Small intestine (tissue), 7 donors: ENCODE data around the gene CERK. TPM values are rescaled to one million over a fixed set of nuclear protein-coding genes. Genes with fewer than 3 reads are reported as not detected.

ENCODE experiments used
- DNase-seq, 2 donors: peaks; one replicate each; pipeline versions ENCODE4 v3.0.0 to v3.0.0-alpha.2; 2013
- FAIRE-seq: peaks from 2 replicates; lab custom pipeline; 2012; peaks lifted over from hg19 to GRCh38; lab: Jason Lieb, UNC
- H3K27ac ChIP-seq, 3 donors: one replicate each; pipeline ENCODE4 v1.5.1; 2013; ENCODE audit warnings: low read length in 2 of 3, mild to moderate bottlenecking in 2 of 3, control low read depth in 1 of 3, inconsistent platforms in 1 of 3, low read depth in 1 of 3, moderate library complexity in 1 of 3
- H3K27me3 ChIP-seq, 3 donors: one replicate each; pipeline ENCODE4 v1.6.1; 2013; ENCODE audit warnings: low read length in 3 of 3, inconsistent platforms in 1 of 3; ENCODE audit not compliant: control insufficient read depth in 3 of 3, insufficient read depth in 3 of 3
- H3K36me3 ChIP-seq, 3 donors: one replicate each; pipeline ENCODE4 v1.6.1; 2013; ENCODE audit warnings: low read length in 3 of 3, inconsistent platforms in 1 of 3, low read depth in 1 of 3, mild to moderate bottlenecking in 1 of 3, moderate library complexity in 1 of 3; ENCODE audit not compliant: control insufficient read depth in 3 of 3, insufficient read depth in 2 of 3
- H3K4me1 ChIP-seq, 3 donors: one replicate each; pipeline ENCODE4 v1.6.1; 2013; ENCODE audit warnings: low read length in 2 of 3, inconsistent platforms in 1 of 3, low read depth in 1 of 3, mild to moderate bottlenecking in 1 of 3, moderate library complexity in 1 of 3; ENCODE audit not compliant: control insufficient read depth in 3 of 3, insufficient read depth in 2 of 3
- H3K4me3 ChIP-seq, 3 donors: one replicate each; pipeline ENCODE4 v1.5.1; 2013; ENCODE audit warnings: low read length in 3 of 3, control low read depth in 1 of 3, inconsistent platforms in 1 of 3, low read depth in 1 of 3, mild to moderate bottlenecking in 1 of 3, moderate library complexity in 1 of 3
- H3K9me3 ChIP-seq, 2 donors: one replicate each; pipeline ENCODE4 v1.6.1; 2013; ENCODE audit warnings: low read depth in 1 of 2, low read length in 1 of 2; ENCODE audit not compliant: control insufficient read depth in 2 of 2, insufficient read depth in 1 of 2
- WGBS, 3 donors: extraction: QIAGEN DNeasy Blood & Tissue Kit; methylation state at CpG; one replicate each; pipeline ENCODE4 v1.1.7; 2013; 5-methylcytosine and 5-hydroxymethylcytosine counted together
- polyA plus RNA-seq, 4 donors: library from polyadenylated mRNA; stranded (reverse) in 3 of 4; unstranded in 1 of 4; fragments of 200-250 nt in 3 of 4; fragments of 120-200 nt in 1 of 4; gene quantifications; one replicate each; pipeline versions ENCODE4 v1.2.1 to v1.2.3, GENCODE V29; 2013
- donor health status: healthy with polysubstance abuse.
- donor health status: control.
- donor health status: control.
- donor health status: Bipolar disorder and iron deficiency.
- donor health status: healthy.

The CERK gene
- polyA plus RNA-seq, 4 donors = 43.7 to 84.7 (median 59.7) TPM

GRCh38 chr22:46756097-46756496, 18.0 kb upstream of the CERK start:
- H3K4me1 ChIP-seq = peaks cover 8 to 38% (median 12%) of the 10 kb centered on the region in 3 donors
- no peak for DNase-seq
- H3K4me3 ChIP-seq = no peak overlapping the region
- H3K36me3 ChIP-seq = peaks cover 0 to 2% (median 0%) of the 10 kb centered on the region in 3 donors
- no peaks in the 10 kb centered on the region for H3K27me3 ChIP-seq
- WGBS, 3 donors = 90 to 100% (median 100%) methylated on average over 1 of the region's 1 CpG
- no peak for FAIRE-seq
- H3K9me3 ChIP-seq = peaks cover 0 to 12% of the 10 kb centered on the region in 2 donors
- H3K27ac ChIP-seq = no peak overlapping the region

GRCh38 chr22:46755525-46755924, 17.5 kb upstream of the CERK start:
- FAIRE-seq = no peak
- 96 to 97% (median 97%) methylated on average over 2 of the region's 2 CpGs for WGBS, 3 donors
- peaks cover 0 to 12% of the 10 kb centered on the region in 2 donors for H3K9me3 ChIP-seq
- no peak overlapping the region for H3K27ac ChIP-seq
- no peaks in the 10 kb centered on the region for H3K36me3 ChIP-seq
- no peak overlapping the region for H3K4me3 ChIP-seq
- peaks cover 10 to 44% (median 16%) of the 10 kb centered on the region in 3 donors for H3K4me1 ChIP-seq
- DNase-seq = no peak
- no peaks in the 10 kb centered on the region for H3K27me3 ChIP-seq

DNA sequence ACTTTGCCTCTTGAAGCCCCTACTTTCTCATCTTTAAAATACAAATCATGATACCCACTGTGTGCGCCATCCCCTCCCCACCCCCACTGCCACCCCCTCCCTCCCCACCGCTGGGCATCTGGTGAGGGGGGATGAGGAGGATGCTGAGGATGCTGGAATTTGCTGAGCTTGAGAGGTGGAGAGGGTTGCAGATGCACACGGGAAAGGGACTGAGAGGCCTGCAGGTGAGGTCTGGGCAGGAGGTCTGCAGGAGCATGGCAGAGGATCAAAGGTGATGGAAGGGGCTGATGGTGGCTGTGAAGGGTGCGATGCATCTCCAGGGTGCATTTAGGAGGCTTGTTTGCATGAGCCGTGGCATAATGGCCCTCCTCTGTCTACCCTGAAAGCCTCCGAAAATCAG, 16.8 kb upstream of the CERK start:
- H3K36me3 ChIP-seq = no peaks in the 10 kb centered on the region
- H3K27me3 ChIP-seq = no peaks in the 10 kb centered on the region
- H3K27ac ChIP-seq = peak overlapping the region in 2 of 3 donors; percentile 47 to 99
- no peak for DNase-seq
- 81 to 83% (median 82%) methylated on average over 5 to 6 of the region's 6 CpGs for WGBS, 3 donors
- H3K4me1 ChIP-seq = peaks cover 17 to 48% (median 21%) of the 10 kb centered on the region in 3 donors
- H3K9me3 ChIP-seq = peaks cover 0 to 12% of the 10 kb centered on the region in 2 donors
- FAIRE-seq = no peak
- no peak overlapping the region for H3K4me3 ChIP-seq

DNA sequence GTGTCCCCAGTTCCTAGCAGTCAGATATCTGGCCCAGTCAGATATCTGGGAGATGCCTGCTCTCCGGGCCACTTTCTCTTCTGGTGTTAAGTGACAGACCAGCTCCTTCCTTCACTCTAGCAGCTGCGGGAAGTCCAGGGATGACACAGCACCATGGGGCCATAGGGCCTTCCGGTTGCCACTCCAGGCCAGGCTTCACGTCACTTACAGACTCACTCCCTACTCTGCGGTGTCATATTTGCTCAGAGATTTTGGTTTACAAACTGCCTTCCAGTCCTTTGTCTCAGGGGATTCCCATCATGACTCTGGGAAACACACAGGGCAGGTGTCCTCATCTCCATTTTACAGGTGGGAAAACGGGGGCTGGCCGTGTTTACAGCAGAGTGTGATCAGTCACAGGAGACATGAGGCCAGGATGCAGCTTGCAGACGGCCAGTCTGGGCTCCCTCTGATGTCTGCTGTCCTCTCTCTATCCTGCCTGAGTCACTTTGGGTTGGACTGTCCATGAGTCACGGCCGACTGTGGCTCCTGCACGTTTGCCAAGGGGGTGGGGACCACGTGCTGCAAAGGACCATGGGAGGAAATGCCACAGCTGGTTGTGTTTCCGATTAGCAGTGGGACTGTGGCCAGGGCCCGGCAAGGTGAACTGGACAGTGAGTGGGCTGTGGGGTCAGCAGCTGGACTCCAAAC, 16.2 kb upstream of the CERK start:
- H3K27me3 ChIP-seq = no peaks in the 10 kb centered on the region
- WGBS, 3 donors = 18 to 21% (median 21%) methylated on average over 14 of the region's 14 CpGs
- peaks cover 0 to 12% of the 10 kb centered on the region in 2 donors for H3K9me3 ChIP-seq
- FAIRE-seq = no peak
- peak overlapping the region; percentile 47 to 99 (median 97) for H3K27ac ChIP-seq
- no peak overlapping the region for H3K4me3 ChIP-seq
- no peaks in the 10 kb centered on the region for H3K36me3 ChIP-seq
- peak; percentile 77 to 97 for DNase-seq
- H3K4me1 ChIP-seq = peaks cover 21 to 49% (median 23%) of the 10 kb centered on the region in 3 donors

DNA sequence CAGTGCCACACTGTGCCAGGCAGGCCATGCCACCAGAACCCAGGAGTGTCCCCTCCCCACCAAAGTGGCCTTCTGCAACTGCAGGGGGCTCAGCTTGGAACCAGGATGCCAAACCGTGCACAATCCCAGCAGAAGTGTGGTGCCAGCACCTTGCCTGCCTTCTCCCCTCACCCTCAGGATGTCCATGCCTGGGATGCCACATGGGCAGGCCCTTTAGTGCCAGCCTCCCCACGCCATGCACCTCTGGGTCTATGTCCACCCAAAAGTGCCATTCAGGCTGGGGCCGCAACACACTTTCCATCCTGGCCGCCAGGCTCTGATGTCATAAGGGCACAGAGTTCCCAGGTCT, 15.7 kb upstream of the CERK start:
- Histone ChIP-seq H3K27me3 (no peaks in the 10 kb centered on the region), H3K9me3 (peaks cover 0 to 12% of the 10 kb centered on the region in 2 donors), H3K27ac (peak overlapping the region; percentile 47 to 99 (median 97)), H3K4me1 (peaks cover 21 to 51% (median 23%) of the 10 kb centered on the region in 3 donors), H3K4me3 (no peak overlapping the region), H3K36me3 (no peaks in the 10 kb centered on the region)
- no peak for FAIRE-seq
- WGBS, 3 donors = 66 to 83% (median 70%) methylated on average over 4 of the region's 4 CpGs
- DNase-seq = no peak

DNA sequence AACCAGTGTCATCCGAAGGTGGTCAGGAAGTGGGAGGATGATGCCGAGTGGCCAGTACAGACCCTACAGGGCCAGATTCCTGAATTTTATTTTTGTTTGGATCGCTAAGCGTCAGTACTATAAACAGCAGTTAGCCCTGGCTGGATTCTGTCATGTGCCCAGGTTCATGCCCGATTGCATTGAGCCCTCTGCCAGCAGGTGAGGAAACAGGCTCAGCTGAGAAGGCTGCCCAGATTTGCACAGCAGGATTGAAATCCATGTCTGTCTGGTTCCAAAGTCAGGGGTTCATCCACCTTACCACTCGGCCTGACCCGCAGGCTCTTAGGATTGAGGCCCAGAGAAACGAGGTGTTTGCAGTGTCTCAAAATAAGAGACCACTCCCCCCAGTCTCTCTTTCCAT, 15.3 kb upstream of the CERK start:
- DNase-seq = no peak
- Histone ChIP-seq H3K4me1 (peaks cover 21 to 51% (median 23%) of the 10 kb centered on the region in 3 donors), H3K27me3 (no peaks in the 10 kb centered on the region), H3K36me3 (no peaks in the 10 kb centered on the region), H3K4me3 (no peak overlapping the region), H3K9me3 (peaks cover 0 to 12% of the 10 kb centered on the region in 2 donors), H3K27ac (peak overlapping the region; percentile 47 to 99 (median 97))
- 85 to 91% (median 87%) methylated on average over 8 of the region's 8 CpGs for WGBS, 3 donors
- FAIRE-seq = no peak

DNA sequence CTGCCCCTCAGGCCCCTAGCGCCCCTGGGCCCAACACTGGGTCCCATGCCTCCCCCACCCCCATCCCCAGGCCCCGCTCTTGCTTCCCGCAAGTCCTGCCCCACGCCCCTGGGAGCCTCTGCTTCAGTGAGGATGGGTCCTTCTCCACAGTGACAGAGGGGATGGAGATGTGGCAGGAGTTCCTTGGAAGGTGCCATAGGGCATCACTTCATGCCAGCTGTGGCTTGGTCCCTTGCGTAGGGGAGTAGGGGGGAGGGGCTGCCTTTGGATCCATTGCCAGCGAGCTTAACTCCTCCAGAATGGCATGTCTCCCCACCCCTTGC, 14.9 kb upstream of the CERK start:
- no peak for FAIRE-seq

GRCh38 chr22:46752286-46752987, 14.4 kb upstream of the CERK start:
- WGBS, 3 donors = 85 to 86% (median 86%) methylated on average over 11 of the region's 11 CpGs
- FAIRE-seq = no peak

More for the DNA sequence above, 14.9 kb upstream of the CERK start:
- Histone ChIP-seq H3K27ac (peak overlapping the region in 2 of 3 donors; percentile 97 to 99), H3K27me3 (no peaks in the 10 kb centered on the region), H3K36me3 (no peaks in the 10 kb centered on the region), H3K4me1 (peaks cover 21 to 47% (median 23%) of the 10 kb centered on the region in 3 donors), H3K9me3 (peaks cover 0 to 12% of the 10 kb centered on the region in 2 donors), H3K4me3 (no peak overlapping the region)
- WGBS, 3 donors = 94 to 96% (median 95%) methylated on average over 6 of the region's 6 CpGs
- no peak for DNase-seq

More at GRCh38 chr22:46752286-46752987, 14.4 kb upstream of the CERK start:
- Histone ChIP-seq H3K4me1 (peaks cover 21 to 45% (median 23%) of the 10 kb centered on the region in 3 donors), H3K27ac (no peak overlapping the region), H3K9me3 (peaks cover 0 to 12% of the 10 kb centered on the region in 2 donors), H3K4me3 (no peak overlapping the region), H3K36me3 (no peaks in the 10 kb centered on the region), H3K27me3 (no peaks in the 10 kb centered on the region)
- no peak for DNase-seq
